Heart left ventricle (tissue), 16 donors: ENCODE results near the gene COMMD7. TPM values are rescaled to one million over a fixed set of nuclear protein-coding genes. Genes with fewer than 3 reads are reported as not detected.

ENCODE experiments used
- ATAC-seq, 4 donors: fragments of 200-7000 bp; cut with Tn5 transposase; one replicate each; pipeline ENCODE4 v1.9.1; 2020 to 2022; ENCODE audit warnings: moderate library complexity in 4 of 4, mild to moderate bottlenecking in 3 of 4, moderate number of reproducible peaks in 1 of 4
- DNase-seq, 5 donors: peaks; one replicate each; pipeline ENCODE4 v3.0.0-alpha.2; 2020
- H3K27ac ChIP-seq, 12 donors: fragments of 200-600 bp; sonication (generic) in 4 of 12; one replicate each; pipeline versions ENCODE4 v1.5.0 to v1.8.0; 2016 to 2022; ENCODE audit warnings: mild to moderate bottlenecking in 2 of 12
- H3K27me3 ChIP-seq, 9 donors: fragments of 200-600 bp; sonication (generic) in 2 of 9; one replicate each; pipeline versions ENCODE4 v1.5.1 to v1.8.0; 2016 to 2022; ENCODE audit warnings: mild to moderate bottlenecking in 3 of 9
- H3K36me3 ChIP-seq, 9 donors: fragments of 200-600 bp; sonication (generic) in 2 of 9; one replicate each; pipeline versions ENCODE4 v1.5.0 to v1.8.0; 2018 to 2022; ENCODE audit warnings: mild to moderate bottlenecking in 2 of 9
- H3K4me1 ChIP-seq, 12 donors: fragments of 200-600 bp; sonication (generic) in 4 of 12; one replicate each; pipeline versions ENCODE4 v1.5.0 to v1.8.0; 2016 to 2022; ENCODE audit warnings: mild to moderate bottlenecking in 3 of 12
- H3K4me3 ChIP-seq, 12 donors: fragments of 200-600 bp; sonication (generic) in 4 of 12; one replicate each; pipeline versions ENCODE4 v1.5.0 to v1.8.0; 2017 to 2022; ENCODE audit warnings: mild to moderate bottlenecking in 9 of 12, moderate library complexity in 4 of 12
- H3K9me3 ChIP-seq, 12 donors: fragments of 200-600 bp; sonication (generic) in 4 of 12; one replicate each; pipeline versions ENCODE4 v1.5.0 to v1.8.0; 2016 to 2022; ENCODE audit warnings: mild to moderate bottlenecking in 1 of 12
- CTCF ChIP-seq, 12 donors: fragments of 200-600 bp; sonication (generic) in 4 of 12; IDR thresholded peaks; one replicate each; pipeline versions ENCODE4 v1.5.0 to v1.8.0; 2018 to 2022; ENCODE audit warnings: antibody characterized with exemption in 12 of 12, mild to moderate bottlenecking in 5 of 12
- POLR2A ChIP-seq, 2 donors: fragments of 450-650 bp; IDR thresholded peaks; one replicate each; pipeline ENCODE4 v1.6.1; 2017; ENCODE audit warnings: antibody characterized with exemption in 2 of 2, mild to moderate bottlenecking in 2 of 2, moderate library complexity in 2 of 2
- WGBS, 4 donors: extraction: QIAGEN DNeasy Blood & Tissue Kit in 2 of 4; methylation state at CpG; one replicate each; pipeline versions ENCODE4 v1.1.5 to v1.1.7; 2013 to 2018; 5-methylcytosine and 5-hydroxymethylcytosine counted together
- intact Hi-C, 10 donors: fragments of 100-400 bp; cut with DNase I; formaldehyde crosslinking; loops; one replicate each; pipeline versions ENCODE4 v1.11.1 to v1.14.2; 2022
- long read RNA-seq, 3 donors: library from polyadenylated mRNA; unstranded; transcript quantifications; one replicate each; pipeline ENCODE4 v2.0.0, GENCODE V29; 2020 to 2021
- polyA plus RNA-seq, 2 donors: library from polyadenylated mRNA; stranded (reverse); fragments of 200-250 nt; gene quantifications; one replicate each; pipeline ENCODE4 v1.2.3, GENCODE V29; 2013
- total RNA-seq, 9 donors: library from RNA; depleted of rRNA in 2 of 9; stranded (reverse); fragments of >200 nt in 2 of 9; fragmentation: NEBNext Ultra II Directional in 3 of 9; extraction: Animal tissue kit (Norgen Biotek cat#: 25700) in 3 of 9; gene quantifications; one replicate each; pipeline versions ENCODE4 v1.1.0 to v1.2.4, GENCODE V29; 2016 to 2023
- donor health status: ischemic (EF 13 %, LVEDD 7.1; RV severe dilation, severe dysfunction).
- donor health status: healthy with polysubstance abuse.
- donor health status: DM: no; HTN: yes; CAD: no.
- donor health status: DM: no; HTN: no; CAD: no.
- donor health status: ischemic (EF 25% LVEDD 6.9; RV normal size, moderate dysfunction).
- donor health status: ischemic (EF 25% LVEDD 5.7; RV mildly dilated, moderate dysfunction).
- donor health status: healthy.
- donor health status: DM: yes; HTN: yes; CAD: no.
- donor health status: ischemic (EF 35%, LVEDD 5.7; RV mildly dilated, moderate dysfunction).
- donor health status: nonischemic (EF 11% LVEDD 7.7; RV severe dilation, severe dysfunction).
- donor health status: DM: yes; HTN: yes; CAD: no.
- donor health status: PGD.
- donor health status: ischemic (EF 29% LVEDD 5.4; RV normal size, mild dysfunction).
- donor health status: nonischemic (EF 23%, LVEDD 6.1; RV moderate dilation, normal function).

The COMMD7 gene
- total RNA-seq (10 to 100 TPM; 30.3 to 47.6 (median 42.4) TPM), polyA plus RNA-seq (10 to 100 TPM; 50.6 to 72.4 TPM)
- long read RNA-seq, donor 1, transcript COMMD7-201 (9 exons, 1,900 nt): major isoform, 63 of 71 reads
- long read RNA-seq, donor 1, transcript COMMD7-202 (9 exons, 1,343 nt): minor isoform, 7 of 71 reads
- long read RNA-seq, donor 1, partial matches to known transcripts: 1 of 71 reads
- long read RNA-seq, donor 1, other reads (novel, unspliced or antisense): 0 of 71 reads
- long read RNA-seq, donor 2, transcript COMMD7-201 (9 exons, 1,900 nt): major isoform, 191 of 217 reads
- long read RNA-seq, donor 2, transcript COMMD7-202 (9 exons, 1,343 nt): minor isoform, 20 of 217 reads
- long read RNA-seq, donor 2, partial matches to known transcripts: 3 of 217 reads
- long read RNA-seq, donor 2, other reads (novel, unspliced or antisense): 3 of 217 reads
- long read RNA-seq, donor 3, transcript COMMD7-202 (9 exons, 1,343 nt): minor isoform, 6 of 62 reads
- long read RNA-seq, donor 3, transcript COMMD7-201 (9 exons, 1,900 nt): major isoform, 52 of 62 reads
- long read RNA-seq, donor 3, partial matches to known transcripts: 0 of 62 reads
- long read RNA-seq, donor 3, other reads (novel, unspliced or antisense): 4 of 62 reads

DNA sequence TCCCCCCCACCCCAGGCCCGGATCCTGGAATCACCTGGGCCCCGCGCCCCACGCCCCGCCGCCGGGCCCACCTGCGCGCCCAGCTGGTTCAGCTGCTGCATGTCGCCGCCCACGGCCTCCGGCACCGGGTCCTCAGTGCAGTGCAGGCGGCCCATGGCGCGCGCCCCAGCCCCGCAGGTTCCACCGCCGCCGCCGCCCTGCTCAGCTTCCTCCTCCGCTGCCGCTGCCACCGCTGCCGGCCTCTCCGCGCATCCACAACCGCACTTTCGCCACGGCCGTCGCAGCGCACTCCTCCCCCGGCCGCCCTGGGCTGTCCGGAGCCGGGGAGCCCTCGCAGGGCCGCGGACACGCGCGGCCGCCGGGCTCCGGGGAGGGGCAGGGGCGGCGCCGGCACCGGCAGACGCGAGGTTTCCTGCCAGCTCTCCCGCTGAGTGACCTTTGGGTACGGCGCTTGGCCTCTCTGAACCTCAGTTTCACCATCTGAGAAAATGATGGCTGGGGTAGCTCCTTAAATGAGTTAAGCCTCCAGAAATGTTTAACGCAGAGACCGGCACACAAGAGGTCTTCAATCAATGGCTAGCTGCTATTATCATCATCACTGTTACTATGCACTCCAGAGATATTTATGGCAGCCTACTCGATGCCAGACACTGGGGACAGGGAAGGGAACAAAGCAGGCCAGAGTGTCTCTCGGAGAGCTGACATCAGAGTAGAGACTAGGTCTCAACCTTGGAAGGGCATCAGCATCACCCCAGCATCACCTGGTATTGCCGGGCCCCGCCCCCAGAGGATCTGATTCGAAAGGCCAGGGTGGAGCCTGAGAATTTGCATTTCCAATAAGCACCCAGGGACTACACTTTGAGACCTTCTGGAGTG lies at the start of gene COMMD7:
TSS of gene COMMD7 (minus strand) at position 231 of the 876 bp plus-strand sequence. CDS start at position 155, 76 bp downstream.
- peak; percentile 83 to 93 (median 90) for ATAC-seq
- WGBS, 4 donors: 1 to 5% (median 1%) methylated on average over 15 to 64 of the region's 64 CpGs
- Histone ChIP-seq H3K9me3 (no peaks in the 10 kb centered on the region), H3K36me3 (no peaks in the 10 kb centered on the region), H3K27me3 (no peaks in the 10 kb centered on the region), H3K27ac (peak within 1 kb of the TSS; percentile 77 to 92 (median 89)), H3K4me1 (peaks cover 0 to 22% (median 9%) of the 10 kb centered on the region in 12 donors), H3K4me3 (peak within 1 kb of the TSS; percentile 72 to 98 (median 83))
- intact Hi-C loops: no loop called here
- DNase-seq: peak; percentile 64 to 89 (median 75)
- TF ChIP-seq POLR2A (IDR thresholded peaks at IDR 0.05): no peak
- no peak for TF ChIP-seq CTCF (IDR thresholded peaks at IDR 0.05)

DNA sequence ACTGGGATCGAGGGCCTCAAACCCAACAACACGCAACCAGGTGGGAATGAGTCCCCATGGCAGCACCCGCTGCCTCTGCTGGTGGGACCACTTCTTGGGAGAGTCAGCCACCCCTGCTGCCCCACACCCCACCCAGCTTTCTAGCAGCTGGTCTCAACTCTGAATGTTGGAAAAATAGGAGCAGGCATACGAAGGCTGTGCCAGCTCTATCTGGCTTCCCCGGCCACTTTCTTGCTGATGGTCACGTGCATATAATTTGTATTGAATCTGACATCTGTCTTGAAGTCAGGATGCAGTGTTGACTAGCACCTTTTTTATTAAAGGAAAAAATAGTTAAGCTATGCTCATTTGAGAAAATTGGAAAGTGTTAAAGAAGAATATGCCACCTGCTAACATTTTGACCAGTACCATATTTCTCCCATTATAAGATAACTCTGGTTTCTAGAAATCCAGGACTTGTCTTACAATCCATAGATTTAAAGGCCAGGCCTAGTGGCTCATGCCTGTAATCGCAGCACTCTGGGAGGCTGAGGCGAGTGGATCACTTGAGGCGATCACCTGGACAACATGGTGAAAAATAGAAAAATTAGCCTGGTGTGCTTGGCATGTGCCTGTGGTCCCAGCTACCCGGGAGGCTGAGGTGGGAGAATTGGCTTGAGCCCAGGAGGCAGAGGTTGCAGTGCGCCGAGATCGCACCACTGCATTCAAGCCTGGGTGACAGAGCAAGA lies 49.6 kb upstream of the COMMD7 start:
- TF ChIP-seq CTCF (IDR thresholded peaks at IDR 0.05) (no peak), POLR2A (IDR thresholded peaks at IDR 0.05) (no peak)
- H3K36me3 ChIP-seq: no peaks in the 10 kb centered on the region
- no peak overlapping the region for H3K27ac ChIP-seq
- 61 to 71% (median 64%) methylated on average over 11 to 13 of the region's 13 CpGs for WGBS, 4 donors
- DNase-seq (no peak), ATAC-seq (no peak)
- H3K9me3 ChIP-seq: no peaks in the 10 kb centered on the region
- intact Hi-C loops: loop anchor here in 7 of 10 donors (5.0 to 10.0 kb wide), 10 partner anchors 99 to 504 kb away; no protein-coding TSS in a partner anchor
- H3K4me3 ChIP-seq: no peak overlapping the region
- H3K27me3 ChIP-seq: no peaks in the 10 kb centered on the region
- peaks cover 0 to 15% (median 5%) of the 10 kb centered on the region in 12 donors for H3K4me1 ChIP-seq

DNA sequence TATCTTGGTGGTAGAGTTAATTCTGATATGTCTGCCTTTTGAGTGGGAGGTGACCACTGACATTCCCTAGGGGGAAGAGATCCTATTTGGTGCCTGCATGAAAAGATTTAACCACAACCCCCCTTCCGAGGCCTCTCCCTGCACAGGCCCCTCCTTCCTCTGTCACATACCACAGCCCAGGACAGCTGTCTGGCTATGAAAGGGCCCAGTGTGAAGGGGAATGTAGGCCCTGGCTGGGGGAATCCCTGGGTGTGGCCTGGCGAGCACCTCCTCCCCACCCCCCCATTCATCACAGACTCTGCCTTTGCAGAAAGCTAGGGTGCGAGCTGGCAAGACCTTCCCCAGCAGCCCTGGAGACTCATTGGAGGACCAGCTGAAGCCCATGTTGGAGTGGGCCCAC lies 49.0 kb upstream of the COMMD7 start:
- TF ChIP-seq CTCF (IDR thresholded peaks at IDR 0.05) (no peak), POLR2A (IDR thresholded peaks at IDR 0.05) (no peak)
- H3K9me3 ChIP-seq: no peaks in the 10 kb centered on the region
- 46 to 65% (median 62%) methylated on average over 3 of the region's 3 CpGs for WGBS, 4 donors
- no peak overlapping the region for H3K4me3 ChIP-seq
- intact Hi-C loops: loop anchor here in 7 of 10 donors (5.0 to 10.0 kb wide), 10 partner anchors 100 to 505 kb away; no protein-coding TSS in a partner anchor
- H3K27me3 ChIP-seq: no peaks in the 10 kb centered on the region
- H3K27ac ChIP-seq: no peak overlapping the region
- ATAC-seq (peak; percentile 30 to 76 (median 39)), DNase-seq (no peak)
- peaks cover 0 to 15% (median 5%) of the 10 kb centered on the region in 12 donors for H3K4me1 ChIP-seq
- H3K36me3 ChIP-seq: peaks cover 0 to 3% (median 0%) of the 10 kb centered on the region in 9 donors
